Measurements from ENCODE around the gene ENTPD8.
A peak's percentile ranks its signal among the peaks of the same experiment; 100 is the strongest.
"Not testable (repeated sequence)": the region's sequence is repeated elsewhere in the genome, so short reads cannot be mapped to it uniquely, and the experiment has no call there.

The ENTPD8 gene

GRCh38 chr9:137457406-137458193 is 16.4 kb upstream of the ENTPD8 start:
- H3K4me3 Mint-ChIP-seq, result peak overlapping the region; percentile 59 to 70
- no peak for DNase-seq
- no peaks in the 10 kb centered on the region for H3K9me3 Mint-ChIP-seq
- H3K36me3 Mint-ChIP-seq, result peaks cover 9 to 24% of the 10 kb centered on the region in 2 donors
- H3K27ac Mint-ChIP-seq, result no peak overlapping the region
- H3K27me3 Mint-ChIP-seq, result no peaks in the 10 kb centered on the region
- ATAC-seq (replicated peaks), result no peak
- peaks cover 27 to 58% of the 10 kb centered on the region in 2 donors for H3K4me1 Mint-ChIP-seq

GRCh38 chr9:137456864-137457405 is 15.8 kb upstream of the ENTPD8 start:
- peak overlapping the region in 1 of 2 donors; percentile 16 for H3K4me3 Mint-ChIP-seq
- ATAC-seq (replicated peaks), result no peak
- H3K27ac Mint-ChIP-seq, result no peak overlapping the region

GRCh38 chr9:137456061-137456863 is 15.1 kb upstream of the ENTPD8 start:
- no peaks in the 10 kb centered on the region for H3K27me3 Mint-ChIP-seq
- H3K4me1 Mint-ChIP-seq, result peaks cover 30 to 68% of the 10 kb centered on the region in 2 donors
- peaks cover 14 to 31% of the 10 kb centered on the region in 2 donors for H3K36me3 Mint-ChIP-seq
- DNase-seq (no peak), ATAC-seq (replicated peaks) (no peak)
- H3K4me3 Mint-ChIP-seq, result no peak overlapping the region
- no peaks in the 10 kb centered on the region for H3K9me3 Mint-ChIP-seq
- peak overlapping the region; percentile 57 for H3K27ac Mint-ChIP-seq

More at GRCh38 chr9:137456864-137457405, 15.8 kb upstream of the ENTPD8 start:
- DNase-seq, result no peak
- H3K27me3 Mint-ChIP-seq, result no peaks in the 10 kb centered on the region
- peaks cover 30 to 64% of the 10 kb centered on the region in 2 donors for H3K4me1 Mint-ChIP-seq
- H3K36me3 Mint-ChIP-seq, result peaks cover 14 to 31% of the 10 kb centered on the region in 2 donors
- no peaks in the 10 kb centered on the region for H3K9me3 Mint-ChIP-seq

DNA sequence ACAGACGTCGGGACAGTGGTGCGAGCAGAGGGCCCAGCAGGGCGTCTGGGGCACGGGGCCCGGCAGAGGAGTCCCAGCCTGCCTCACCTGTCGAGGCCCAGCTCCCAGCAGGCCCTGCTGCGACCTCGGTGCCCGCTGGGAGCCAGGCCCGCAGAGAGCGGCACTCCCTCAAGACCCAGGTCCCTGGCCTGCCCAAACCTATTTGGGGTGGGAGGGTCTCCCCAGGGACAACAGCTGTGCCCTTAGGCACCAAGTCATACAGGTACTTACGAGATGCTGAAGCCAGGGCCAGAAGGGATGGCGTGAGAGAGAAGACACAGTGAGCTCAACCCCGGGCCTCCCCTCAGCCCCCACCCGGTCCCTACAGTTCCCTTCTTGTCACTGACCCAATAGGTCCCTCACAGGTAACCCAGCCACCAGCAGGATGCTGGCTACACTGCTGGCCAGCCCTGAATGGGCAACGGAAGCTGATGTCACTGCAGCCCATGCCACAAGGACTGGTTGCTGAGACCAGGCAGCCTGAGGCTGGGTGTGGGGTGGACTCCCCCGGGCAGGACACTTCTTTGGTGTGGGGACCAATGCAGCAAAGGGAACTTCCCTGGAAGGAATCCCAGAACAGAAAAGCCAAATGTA is 14.3 kb upstream of the ENTPD8 start:
- H3K9me3 Mint-ChIP-seq, result no peaks in the 10 kb centered on the region
- H3K27ac Mint-ChIP-seq, result peak overlapping the region; percentile 62
- DNase-seq (no peak), ATAC-seq (replicated peaks) (peak in 1 of 2 donors; percentile 10)
- H3K4me1 Mint-ChIP-seq, result peaks cover 25 to 64% of the 10 kb centered on the region in 2 donors
- no peaks in the 10 kb centered on the region for H3K27me3 Mint-ChIP-seq
- H3K4me3 Mint-ChIP-seq, result peak overlapping the region in 1 of 2 donors; percentile 81
- peaks cover 14 to 31% of the 10 kb centered on the region in 2 donors for H3K36me3 Mint-ChIP-seq

- H3K27ac Mint-ChIP-seq, result peak overlapping the region; percentile 81
- H3K9me3 Mint-ChIP-seq, result no peaks in the 10 kb centered on the region
- peak overlapping the region; percentile 79 to 81 for H3K4me3 Mint-ChIP-seq
- DNase-seq (no peak), ATAC-seq (replicated peaks) (no peak)
- H3K4me1 Mint-ChIP-seq, result peaks cover 26 to 63% of the 10 kb centered on the region in 2 donors
- peaks cover 17 to 31% of the 10 kb centered on the region in 2 donors for H3K36me3 Mint-ChIP-seq
- no peaks in the 10 kb centered on the region for H3K27me3 Mint-ChIP-seq
These were observed 13.6 kb upstream of the ENTPD8 start for GRCh38 chr9:137454597-137455358.

DNA sequence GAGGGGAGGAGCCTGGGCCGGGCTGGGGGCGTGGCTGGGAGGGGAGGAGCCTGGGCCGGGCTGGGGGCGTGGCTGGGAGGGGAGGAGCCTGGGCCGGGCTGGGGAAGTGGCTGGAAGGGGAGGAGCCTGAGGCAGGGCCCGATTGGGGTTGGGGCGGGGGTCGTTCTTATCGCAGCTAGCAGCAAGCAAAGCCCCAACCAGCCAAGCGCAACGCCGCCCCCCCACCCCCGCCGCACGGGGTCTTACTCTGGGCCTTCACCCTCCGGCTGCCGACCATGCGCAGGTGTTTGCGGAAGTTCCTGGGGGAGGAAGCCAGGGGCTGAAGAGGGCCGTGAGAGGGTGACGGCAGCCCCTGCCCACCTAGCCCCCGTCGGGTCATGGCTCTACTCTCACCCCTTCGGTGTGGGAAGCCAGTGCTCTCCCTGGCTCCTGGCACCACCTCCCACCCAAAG is 13.0 kb upstream of the ENTPD8 start:
- no peaks in the 10 kb centered on the region for H3K9me3 Mint-ChIP-seq
- peaks cover 22 to 36% of the 10 kb centered on the region in 2 donors for H3K36me3 Mint-ChIP-seq
- peaks cover 25 to 62% of the 10 kb centered on the region in 2 donors for H3K4me1 Mint-ChIP-seq
- H3K27me3 Mint-ChIP-seq, result no peaks in the 10 kb centered on the region
- peak overlapping the region; percentile 79 to 81 for H3K4me3 Mint-ChIP-seq
- DNase-seq (no peak), ATAC-seq (replicated peaks) (peak; percentile 29 to 49)
- H3K27ac Mint-ChIP-seq, result peak overlapping the region; percentile 79

- Mint-ChIP-seq H3K36me3 (peaks cover 25 to 41% of the 10 kb centered on the region in 2 donors), H3K27me3 (no peaks in the 10 kb centered on the region), H3K9me3 (no peaks in the 10 kb centered on the region), H3K4me3 (peak overlapping the region; percentile 50 to 75), H3K27ac (no peak overlapping the region), H3K4me1 (peaks cover 25 to 62% of the 10 kb centered on the region in 2 donors)
- DNase-seq (peak; percentile 51), ATAC-seq (replicated peaks) (peak; percentile 74 to 81)
These were observed 12.5 kb upstream of the ENTPD8 start for GRCh38 chr9:137453643-137454081.

GRCh38 chr9:137452761-137453642 is 11.8 kb upstream of the ENTPD8 start:
- no peak overlapping the region for H3K27ac Mint-ChIP-seq
- H3K4me3 Mint-ChIP-seq, result peak overlapping the region in 1 of 2 donors; percentile 75
- H3K36me3 Mint-ChIP-seq, result peaks cover 25 to 45% of the 10 kb centered on the region in 2 donors
- DNase-seq (no peak), ATAC-seq (replicated peaks) (no peak)
- H3K9me3 Mint-ChIP-seq, result no peaks in the 10 kb centered on the region
- no peaks in the 10 kb centered on the region for H3K27me3 Mint-ChIP-seq
- H3K4me1 Mint-ChIP-seq, result peaks cover 25 to 62% of the 10 kb centered on the region in 2 donors

- peaks cover 25 to 43% of the 10 kb centered on the region in 2 donors for H3K36me3 Mint-ChIP-seq
- DNase-seq (no peak), ATAC-seq (replicated peaks) (no peak)
- H3K27ac Mint-ChIP-seq, result peak overlapping the region; percentile 25
- no peaks in the 10 kb centered on the region for H3K9me3 Mint-ChIP-seq
- H3K27me3 Mint-ChIP-seq, result no peaks in the 10 kb centered on the region
- peaks cover 28 to 62% of the 10 kb centered on the region in 2 donors for H3K4me1 Mint-ChIP-seq
- peak overlapping the region in 1 of 2 donors; percentile 25 for H3K4me3 Mint-ChIP-seq
These were observed 11.0 kb upstream of the ENTPD8 start for GRCh38 chr9:137452006-137452760.

- H3K27me3 Mint-ChIP-seq; DNase-seq; ATAC-seq (replicated peaks); H3K4me3 Mint-ChIP-seq; H3K9me3 Mint-ChIP-seq: not testable (repeated sequence)
- peaks cover 25 to 41% of the 10 kb centered on the region in 2 donors for H3K36me3 Mint-ChIP-seq
- H3K4me1 Mint-ChIP-seq, result peaks cover 28 to 60% of the 10 kb centered on the region in 2 donors
- H3K27ac Mint-ChIP-seq, result peak overlapping the region; percentile 25
These were observed 10.3 kb upstream of the ENTPD8 start for GRCh38 chr9:137451264-137452005.

DNA sequence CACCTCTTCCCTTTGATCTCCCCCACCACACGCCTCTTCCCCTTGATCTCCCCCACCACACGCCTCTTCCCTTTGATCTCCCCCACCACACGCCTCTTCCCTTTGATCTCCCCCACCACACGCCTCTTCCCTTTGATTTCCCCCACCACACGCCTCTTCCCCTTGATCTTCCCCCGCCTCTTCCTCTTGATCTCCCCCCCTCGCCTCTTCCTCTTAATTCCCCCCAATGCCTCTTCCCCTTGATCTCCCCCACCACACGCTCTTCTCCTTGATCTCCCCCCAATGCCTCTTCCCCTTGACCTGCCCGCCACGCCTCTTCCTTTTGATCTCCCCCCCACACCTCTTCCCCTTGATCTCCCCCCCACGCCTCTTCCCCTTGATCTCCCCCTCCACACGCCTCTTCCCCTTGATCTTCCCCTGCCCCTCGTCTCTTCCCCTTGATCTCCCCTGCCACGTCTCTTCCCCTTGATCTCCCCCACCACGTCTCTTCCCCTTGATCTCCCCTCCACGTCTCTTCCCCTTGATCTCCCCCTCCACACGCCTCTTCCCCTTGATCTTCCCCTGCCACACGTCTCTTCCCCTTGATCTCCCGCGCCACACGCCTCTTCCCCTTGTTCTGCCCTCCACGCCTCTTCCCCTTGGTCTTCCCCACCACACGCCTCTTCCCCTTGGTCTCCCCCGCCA is 9.5 kb upstream of the ENTPD8 start:
- not testable (repeated sequence) for H3K27ac Mint-ChIP-seq; H3K9me3 Mint-ChIP-seq; DNase-seq; H3K27me3 Mint-ChIP-seq; ATAC-seq (replicated peaks); H3K4me3 Mint-ChIP-seq
- Mint-ChIP-seq H3K4me1 (peaks cover 26 to 56% of the 10 kb centered on the region in 2 donors), H3K36me3 (peaks cover 22 to 34% of the 10 kb centered on the region in 2 donors)

Data from stimulated activated naive B cell treated with anti-CD40 and anti-IgM and Interleukin-4, amounts not matched to agents 10 μg/mL and 1 μg/mL and 100 μg/mL, for 72 hours (primary cell).